Kidney capillary endothelial cell (primary cell): ENCODE results near the gene ARSD.
"Not testable (repeated sequence)": the region's sequence is repeated elsewhere in the genome, so short reads cannot be mapped to it uniquely, and the experiment has no call there.

Source experiments
- DNase-seq: peaks from one replicate; pipeline ENCODE4 v3.0.0-alpha.2; 2018; ENCODE audit warnings: low spot score

Gene ARSD, protein sequence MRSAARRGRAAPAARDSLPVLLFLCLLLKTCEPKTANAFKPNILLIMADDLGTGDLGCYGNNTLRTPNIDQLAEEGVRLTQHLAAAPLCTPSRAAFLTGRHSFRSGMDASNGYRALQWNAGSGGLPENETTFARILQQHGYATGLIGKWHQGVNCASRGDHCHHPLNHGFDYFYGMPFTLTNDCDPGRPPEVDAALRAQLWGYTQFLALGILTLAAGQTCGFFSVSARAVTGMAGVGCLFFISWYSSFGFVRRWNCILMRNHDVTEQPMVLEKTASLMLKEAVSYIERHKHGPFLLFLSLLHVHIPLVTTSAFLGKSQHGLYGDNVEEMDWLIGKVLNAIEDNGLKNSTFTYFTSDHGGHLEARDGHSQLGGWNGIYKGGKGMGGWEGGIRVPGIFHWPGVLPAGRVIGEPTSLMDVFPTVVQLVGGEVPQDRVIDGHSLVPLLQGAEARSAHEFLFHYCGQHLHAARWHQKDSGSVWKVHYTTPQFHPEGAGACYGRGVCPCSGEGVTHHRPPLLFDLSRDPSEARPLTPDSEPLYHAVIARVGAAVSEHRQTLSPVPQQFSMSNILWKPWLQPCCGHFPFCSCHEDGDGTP

DNA sequence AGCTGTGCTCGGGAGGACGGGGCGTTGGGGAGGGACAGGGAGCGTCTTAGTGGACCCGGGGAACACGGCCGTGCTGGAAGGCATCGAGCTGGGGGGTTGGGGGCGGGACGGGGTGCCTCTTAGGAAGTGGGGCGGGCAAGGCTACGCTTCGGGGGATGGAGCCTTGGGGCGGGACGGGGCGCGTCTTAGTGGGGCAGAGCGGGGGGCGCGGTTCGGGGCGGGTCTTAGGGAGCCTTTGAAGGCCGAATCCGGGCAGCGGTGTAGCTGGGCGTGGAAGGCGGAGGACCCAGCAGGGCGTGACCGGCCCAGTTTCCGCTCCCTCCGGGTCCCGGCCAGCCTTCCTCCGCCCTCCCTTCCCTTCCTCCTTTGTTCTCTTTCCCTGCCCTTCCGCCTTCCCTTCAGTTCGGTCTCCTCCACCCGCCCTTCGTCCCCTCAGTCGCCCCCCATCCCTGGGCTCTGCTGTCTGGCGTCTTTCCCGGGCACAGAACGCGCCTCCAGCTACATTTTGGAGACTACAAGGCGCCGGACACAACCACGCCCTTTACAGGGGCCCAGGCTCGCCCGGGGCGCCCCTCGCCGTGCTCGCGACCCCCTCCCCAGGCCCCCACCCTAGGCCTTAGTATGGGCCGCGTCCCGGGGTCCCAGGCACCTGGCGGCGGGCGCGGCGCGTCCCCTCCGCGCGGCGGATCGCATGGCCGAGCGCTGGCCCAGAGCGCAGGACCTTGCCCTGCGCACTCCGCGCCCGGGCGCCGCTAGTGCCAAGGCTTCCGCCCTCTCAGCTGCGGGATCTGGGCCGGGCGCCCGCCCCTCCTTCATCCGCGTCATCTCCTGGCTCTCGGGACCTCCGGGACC, at the start of gene ARSD:
Gene ARSD, minus strand, starts transcription at position 757 of the 852 bp plus-strand sequence. Its CDS starts 64 bp downstream, at position 693.
- DNase-seq = peak; percentile 64

DNA sequence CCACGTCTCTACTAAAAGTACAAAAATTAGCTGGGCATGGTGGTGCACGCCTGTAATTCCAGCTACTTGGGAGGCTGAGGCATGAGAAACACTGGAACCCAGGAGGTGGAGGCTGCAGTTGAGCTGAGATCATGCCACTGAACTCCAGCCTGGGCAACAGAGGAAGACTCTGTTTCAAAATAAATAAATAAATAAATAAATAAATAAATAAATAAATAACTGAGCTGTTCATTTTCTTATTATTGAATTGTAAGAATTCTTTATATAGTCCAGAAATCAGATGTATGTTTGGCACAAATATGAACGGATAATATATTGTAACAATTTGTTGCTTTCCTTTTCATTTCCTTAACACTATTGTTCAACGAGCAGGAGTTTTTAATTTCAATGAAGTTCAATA, 49.5 kb upstream of the ARSD start:
- not testable (repeated sequence) for DNase-seq

DNA sequence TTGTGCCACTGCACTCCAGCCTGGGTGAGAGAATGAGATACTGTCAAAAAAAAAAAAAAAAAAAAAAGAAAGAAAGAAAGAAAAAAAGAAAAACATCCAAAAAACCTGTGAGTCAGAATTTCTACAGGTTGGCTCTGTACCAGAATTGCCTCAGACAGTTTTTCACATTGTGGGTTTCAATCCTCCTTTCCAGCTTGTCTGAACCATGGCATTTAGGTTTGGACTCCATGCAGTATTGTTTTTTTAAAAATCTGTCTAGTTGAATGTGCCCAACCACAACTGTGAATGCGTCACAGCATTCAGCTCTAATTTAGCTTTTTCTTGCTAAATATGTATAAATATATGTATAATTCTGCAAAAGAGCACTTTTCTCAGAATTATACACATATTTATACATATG, 45.8 kb upstream of the ARSD start:
- no peak for DNase-seq

DNA sequence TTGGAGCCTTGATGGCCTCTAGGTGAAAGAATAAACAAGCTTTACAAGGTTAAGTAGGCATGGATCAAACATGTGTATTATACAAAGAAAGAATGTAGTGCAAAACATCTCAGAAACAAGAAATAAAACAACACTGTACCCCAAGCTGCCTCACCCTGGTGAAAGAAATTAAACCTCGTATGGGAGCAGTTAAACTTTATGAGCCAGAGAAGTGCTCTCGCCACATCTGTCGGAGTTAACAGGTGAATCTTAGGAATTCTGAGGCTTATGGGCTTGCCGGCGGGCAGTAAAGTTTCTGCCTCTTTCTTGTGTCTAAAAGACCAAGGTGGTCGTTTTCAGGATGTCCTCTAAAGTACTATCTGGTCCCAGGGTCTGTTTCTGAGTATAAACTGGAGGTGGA, 43.3 kb upstream of the ARSD start:
- DNase-seq = no peak

DNA sequence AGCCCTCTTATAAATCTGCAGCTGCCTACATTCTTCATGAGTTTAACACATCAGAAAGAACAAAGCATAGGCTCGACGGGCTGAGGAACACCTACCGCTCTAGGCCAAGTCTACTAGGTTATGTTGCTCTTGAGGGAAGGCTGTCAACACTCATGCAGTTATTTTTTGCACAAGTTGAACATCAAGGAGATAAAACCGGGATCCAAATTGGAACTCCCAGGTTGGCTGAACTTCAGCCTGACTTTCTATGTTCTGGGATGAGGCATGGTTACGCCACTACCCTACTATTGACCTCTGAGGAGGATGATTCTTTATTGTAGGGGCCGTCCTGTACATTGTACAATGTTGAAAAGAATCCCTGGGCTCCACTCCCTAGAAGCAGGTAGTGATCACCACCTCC, 39.9 kb upstream of the ARSD start:
- no peak for DNase-seq

DNA sequence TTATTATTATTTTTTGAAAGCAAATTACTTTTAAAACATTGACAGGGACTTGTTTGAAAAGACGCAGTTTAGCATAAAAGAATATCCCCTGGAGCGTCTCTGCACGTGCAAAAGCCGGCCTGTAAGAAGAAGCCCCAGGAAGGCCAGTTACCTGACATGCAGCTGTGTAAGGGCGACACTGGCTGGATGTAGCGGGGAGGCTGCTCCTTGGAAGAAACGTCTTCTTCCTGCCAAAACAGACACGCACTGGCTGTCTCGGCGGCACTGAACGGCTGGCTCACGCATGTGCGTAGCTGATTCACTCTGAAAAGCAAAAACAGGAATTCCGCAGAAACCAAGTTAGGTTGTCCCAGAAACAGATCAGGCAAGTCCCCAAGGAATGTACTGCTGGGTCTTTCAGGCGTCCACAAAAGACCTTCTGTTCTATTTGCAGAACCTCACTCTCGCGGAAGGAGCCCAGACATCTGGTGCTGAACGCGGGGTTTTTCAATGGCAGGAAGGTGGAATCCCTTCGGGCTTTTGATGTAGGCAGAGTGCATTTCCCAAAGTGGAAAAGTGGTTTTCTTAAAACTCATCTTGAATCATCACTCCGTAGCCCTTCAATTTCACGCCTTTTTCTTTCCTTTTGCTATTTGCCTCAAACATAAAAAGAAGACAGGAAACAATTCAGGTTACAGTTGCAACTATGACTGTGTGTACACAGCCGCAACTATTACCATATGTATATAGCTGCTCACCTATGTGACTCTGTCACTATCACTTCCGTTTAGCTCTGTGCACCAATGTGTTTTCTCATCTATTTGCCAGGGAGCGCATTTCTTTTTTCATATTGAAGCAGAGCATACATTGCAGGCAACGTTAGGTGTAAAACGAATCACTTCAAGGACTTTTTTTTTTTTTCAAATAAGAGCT, 39.1 kb upstream of the ARSD start:
- DNase-seq = peak; percentile 44

DNA sequence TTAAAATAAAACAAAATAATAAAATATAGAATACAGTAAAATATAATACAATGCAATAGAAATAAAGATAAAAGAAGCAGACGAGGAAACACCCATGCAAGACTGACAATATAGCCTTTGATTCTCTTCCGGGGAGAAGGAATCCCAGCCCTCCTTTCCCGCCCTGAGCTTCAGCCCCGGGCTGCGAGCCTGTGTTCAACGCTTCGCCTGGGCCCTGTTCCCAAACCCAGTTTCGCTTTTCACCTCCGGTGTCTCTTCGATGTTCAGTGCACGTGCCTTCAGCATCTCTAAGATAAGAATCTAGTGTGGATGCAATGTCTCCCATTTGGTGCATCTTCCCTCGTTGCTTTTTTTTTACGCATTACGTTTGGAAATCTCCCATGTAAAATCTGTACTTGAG, 38.4 kb upstream of the ARSD start:
- DNase-seq = no peak

DNA sequence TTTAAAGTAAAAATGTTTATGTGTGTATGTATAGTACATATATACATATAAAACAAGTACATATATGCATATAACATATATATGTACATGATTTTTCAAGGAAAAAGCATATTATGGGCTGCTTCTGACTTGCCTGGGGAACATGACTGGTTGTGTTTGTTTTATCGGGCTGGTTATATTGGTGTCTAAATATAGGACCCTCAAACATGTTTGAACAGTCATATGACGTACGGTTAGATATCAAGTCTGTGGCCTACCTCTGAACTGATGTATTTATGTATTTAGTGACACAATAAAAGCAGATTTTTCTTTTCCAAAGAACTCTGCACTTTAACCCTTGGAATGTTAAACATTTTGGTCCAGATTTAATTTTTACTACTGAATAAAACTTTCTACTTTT, 37.9 kb upstream of the ARSD start:
- no peak for DNase-seq

DNA sequence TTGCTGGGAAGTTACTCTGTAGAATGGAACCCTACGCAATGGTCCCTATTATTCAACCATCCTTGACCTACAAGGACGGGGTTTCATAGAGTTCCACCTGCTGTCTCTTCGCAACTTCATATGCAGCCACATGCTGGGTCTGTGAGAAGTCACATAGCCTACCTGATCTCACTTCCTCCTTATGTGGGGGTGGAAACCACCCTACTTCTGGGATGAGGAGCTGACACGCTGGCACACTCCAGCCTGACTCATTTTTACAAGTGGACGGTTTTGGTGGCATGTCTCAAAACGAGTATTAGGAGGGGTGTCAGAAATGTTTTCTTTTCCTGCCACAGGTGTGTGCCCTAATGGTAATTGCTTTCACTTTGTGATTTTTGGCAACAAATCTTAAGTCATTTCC, 36.8 kb upstream of the ARSD start:
- DNase-seq = no peak

DNA sequence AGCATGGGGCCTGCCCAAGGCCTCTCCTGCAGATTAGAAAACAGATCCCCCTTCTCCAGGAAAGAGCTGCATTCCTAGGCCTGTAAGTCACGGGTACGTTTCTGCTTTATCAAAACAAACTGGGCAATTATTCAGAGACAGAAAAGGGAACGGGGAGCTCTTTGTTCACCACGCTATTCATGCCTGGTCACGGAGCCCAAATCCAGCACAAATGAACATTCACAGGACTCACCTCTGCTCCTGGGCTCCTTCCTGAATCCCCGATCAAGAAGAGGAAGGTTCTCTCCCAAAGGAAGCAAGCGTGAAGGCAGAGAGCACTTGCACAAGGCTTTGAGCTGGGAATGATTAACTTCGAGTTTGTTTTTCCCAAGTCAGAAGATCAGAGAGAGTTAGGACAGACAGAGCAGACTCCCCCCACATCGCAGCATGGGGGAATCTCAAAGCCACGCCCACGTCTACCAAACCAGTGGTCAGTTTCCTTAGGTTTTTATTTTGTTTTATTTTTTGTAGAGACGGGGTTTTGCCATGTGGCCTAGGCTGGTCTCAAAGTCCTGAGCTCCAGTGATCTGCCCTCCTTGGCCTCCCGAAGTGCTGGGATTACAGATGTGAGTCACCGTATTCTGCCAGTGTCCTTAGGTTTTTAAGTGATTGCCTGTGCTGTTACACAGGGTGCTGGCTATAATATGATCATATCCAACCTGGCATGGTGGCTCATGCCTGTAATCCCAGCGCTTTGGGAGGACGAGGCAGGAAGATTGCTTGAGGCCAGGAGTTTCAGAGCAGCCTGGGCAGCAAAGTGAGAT, 35.1 kb upstream of the ARSD start:
- DNase-seq = not testable (repeated sequence)

DNA sequence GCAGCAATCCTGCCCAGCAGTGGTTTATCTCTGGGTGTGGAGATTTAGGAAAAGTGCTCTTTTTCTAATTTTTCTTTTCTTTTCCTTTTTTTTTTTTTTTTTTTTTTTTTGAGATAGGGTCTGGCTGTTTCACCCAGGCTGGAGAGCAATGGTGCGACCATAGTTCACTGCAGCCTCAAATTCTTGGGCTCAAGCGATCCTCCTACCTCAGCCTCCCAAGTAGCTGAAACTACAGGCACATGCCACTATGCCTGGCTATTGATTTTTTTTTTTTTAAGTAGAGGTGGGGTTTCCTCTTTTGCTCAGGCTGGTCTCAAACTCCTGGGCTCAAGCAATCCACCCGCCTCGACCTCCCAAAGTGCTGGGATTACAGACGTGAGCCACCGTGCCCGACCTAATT, 34.3 kb upstream of the ARSD start:
- DNase-seq = not testable (repeated sequence)

DNA sequence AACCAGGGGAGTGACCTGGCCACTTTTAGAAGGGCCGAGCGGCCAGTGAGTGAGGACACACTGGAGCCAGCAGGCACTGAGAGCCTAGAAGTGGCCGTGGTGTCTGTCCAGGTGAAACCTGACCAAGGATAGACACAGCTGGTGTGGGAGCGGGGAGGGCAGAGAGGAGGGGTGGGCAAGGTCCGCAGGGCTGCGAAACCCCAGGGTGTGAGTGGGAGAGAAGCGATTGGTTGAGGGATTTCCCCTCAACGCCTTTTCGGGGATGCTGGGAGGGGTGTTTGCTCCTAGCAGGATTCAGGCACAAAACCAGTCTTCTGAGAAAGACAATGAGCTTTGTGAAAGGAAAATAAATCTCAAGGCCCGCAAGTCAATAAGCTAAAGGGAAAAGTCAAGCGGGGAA, 33.2 kb upstream of the ARSD start:
- no peak for DNase-seq

DNA sequence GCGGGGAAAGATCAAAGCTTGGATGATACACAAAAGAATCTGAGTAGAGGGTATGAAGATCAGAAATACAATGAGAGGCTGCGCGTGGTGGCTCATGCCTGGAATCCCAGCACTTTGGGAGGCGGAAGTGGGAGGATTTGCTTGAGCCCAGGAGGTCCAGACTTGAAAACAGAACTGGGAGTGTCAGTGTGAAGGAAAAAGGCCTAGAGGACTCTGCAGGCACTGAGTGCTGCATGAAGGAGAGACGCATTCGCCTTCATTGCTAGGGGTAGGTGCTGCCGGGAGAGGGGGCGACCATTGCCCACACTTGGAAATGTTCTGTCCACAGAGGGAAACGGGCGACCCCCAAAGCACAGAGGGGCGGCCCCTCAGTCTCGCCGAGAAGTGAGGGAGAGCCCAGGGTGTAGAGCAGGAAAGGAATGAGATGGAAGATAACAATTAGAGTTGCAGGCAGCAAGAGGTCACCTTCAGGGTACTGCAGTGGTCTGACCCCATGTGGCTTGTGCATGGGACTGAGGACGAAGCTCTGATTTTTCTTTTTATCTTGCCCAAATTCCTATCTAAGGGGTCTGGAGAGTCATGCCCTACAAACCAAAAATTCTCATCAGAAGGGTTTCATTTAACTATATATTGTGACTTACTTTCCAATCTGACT, 31.8 kb upstream of the ARSD start:
- no peak for DNase-seq

DNA sequence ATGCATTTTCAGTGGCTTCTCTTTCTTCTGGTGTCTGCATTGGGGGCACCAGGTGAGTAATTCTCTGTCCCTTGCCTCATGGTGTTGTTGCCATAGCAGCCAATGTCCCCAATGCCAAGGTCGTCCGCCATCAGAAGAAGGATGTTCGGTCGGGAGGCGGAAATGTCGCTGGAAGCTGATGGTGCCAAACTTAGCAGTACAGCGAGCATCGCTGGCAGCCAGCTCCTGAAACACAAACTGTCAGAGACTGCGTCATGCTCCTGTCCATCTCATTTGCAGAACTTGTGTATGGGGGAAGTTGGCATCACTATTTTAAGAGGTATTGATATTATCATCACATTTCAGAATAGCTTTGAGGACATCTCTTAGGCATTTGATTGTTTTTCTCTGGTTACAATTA, 29.1 kb upstream of the ARSD start:
- DNase-seq = no peak

DNA sequence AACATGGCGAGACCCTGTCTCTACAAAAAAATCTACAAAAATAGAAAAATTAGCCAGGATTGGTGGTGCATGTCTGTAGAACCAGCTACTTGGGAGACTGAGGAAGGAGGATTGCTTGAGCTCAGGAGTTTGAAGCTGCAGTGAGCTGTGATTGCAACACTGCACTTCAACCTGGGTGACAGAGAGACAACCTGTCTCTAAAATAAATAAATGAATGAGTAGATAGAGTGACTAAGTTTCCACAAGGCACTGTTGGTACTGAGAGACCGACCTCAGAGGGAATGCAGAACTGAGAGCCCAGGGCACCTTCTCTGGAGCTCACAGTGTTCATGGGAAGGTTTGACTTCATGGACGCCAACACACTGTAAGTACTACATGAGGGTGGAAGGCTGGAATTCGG, 26.7 kb upstream of the ARSD start:
- DNase-seq = no peak

DNA sequence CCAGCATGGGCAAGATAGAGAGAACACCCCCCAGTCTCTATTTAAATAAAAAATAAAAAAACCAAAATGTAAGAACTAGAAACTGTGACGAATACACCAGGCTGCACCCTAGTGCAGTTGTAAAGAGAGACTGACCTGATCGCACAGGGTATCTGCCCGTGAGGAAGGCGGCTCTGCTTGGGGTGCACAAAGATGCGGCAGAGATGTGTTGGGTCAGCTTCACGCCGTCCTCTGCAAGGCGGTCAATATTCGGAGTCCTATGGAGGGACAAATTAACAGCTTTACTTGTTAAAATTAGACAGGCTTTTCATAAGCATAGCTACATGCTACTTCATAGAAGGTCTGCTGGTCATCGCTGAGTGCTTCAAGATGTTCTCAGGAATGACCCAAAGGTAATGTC, 26.1 kb upstream of the ARSD start:
- DNase-seq = no peak

DNA sequence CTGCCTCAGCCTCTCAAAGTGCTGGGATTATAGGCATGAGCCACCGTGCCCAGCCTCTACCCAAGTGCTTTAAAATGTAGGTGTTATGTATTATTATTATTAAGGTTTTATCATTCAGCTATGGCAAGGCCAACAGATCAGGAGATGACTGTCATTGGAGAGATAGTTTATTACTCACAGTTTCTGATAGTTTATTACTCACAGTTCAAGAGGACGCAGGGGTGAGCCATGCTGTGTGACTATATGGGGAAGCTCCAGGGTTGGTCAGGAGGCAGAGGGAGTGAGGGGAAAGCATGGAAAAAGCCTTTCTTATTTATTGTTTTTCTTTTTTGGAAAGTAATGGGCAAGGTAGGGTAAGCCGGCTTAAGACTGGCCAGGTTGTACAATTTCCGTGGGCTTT, 25.4 kb upstream of the ARSD start:
- DNase-seq = no peak

DNA sequence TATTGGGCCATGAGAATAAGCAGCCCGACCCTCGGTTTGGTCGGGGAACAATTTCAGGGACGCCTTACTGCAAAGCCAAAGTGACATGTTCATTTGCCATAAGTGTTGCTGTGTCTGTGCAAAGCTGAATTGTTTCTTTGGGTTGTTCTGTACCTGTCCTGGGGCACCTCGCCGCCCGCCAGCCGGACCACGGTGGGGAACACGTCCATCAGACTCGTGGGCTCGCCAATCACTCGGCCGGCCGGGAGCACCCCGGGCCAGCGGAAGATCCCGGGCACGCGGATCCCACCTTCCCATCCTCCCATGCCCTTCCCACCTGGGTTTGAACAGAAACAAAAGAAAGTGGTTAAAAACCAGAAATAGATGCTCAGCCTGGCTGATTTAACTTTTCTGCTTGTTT, 8.8 kb upstream of the ARSD start:
- DNase-seq = not testable (repeated sequence)

DNA sequence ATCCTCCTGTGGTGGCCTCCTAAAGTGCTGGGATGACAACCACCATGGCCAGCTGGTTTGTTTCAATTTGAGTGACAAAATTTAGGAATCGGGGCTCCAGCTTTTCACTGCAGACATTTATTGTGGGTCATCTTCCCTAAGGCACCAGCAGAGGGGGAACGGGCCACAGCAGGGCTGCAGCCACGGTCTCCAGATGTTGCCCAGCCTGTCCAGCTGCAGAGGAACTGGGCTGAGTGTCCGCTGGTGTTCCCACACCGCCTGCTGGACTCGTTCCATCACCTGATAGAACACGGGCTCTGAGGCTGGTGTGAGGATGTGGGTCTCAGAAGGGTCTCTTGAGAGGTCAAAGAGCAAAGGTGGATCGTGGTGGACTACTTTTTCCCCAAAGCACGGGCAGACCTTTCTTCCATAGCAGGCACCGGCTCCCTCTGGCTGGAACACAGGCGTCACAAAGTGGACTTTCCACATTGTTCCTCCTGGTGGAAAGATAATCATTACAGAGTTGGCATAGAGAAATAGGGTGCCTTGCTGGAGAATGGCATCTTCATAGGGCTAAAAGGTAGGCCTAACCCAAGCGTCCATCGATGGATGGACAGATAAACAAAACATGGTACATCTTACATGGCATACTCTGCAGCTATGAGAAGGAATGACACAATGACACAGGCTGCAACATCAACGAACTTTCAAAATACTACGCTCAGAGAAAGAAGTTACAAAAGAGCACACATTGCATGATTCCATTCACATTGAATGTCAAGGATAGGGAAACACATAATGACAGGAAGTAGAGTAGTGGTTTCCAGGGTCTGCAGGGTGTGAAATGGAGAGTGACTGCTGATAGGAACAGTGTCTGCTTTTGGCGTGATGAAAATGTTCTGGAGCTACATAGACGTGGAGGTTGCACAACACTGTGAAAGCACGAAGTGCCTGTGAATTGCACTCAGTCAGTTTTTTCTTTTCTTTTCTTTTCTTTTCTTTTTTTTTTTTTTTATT, 5.9 kb upstream of the ARSD start:
- DNase-seq = no peak
